ENCODE measurements around the gene PIP5K1C. TPM values are rescaled to one million over a fixed set of nuclear protein-coding genes. Genes with fewer than 3 reads are reported as not detected.
A peak's percentile ranks its signal among the peaks of the same experiment; 100 is the strongest.

The PIP5K1C gene
- total and polyA plus RNA-seq, 9 donors, result 8.4 to 30.0 (median 23.9) TPM

- Histone ChIP-seq H3K27me3 (ENCODE audit: control insufficient read depth, insufficient read depth, low read length) (peaks cover 64% of the 10 kb centered on the region), H3K36me3 (ENCODE audit: control insufficient read depth, insufficient read depth, low read length) (no peaks in the 10 kb centered on the region), H3K9me3 (replicated peaks; ENCODE audit: control insufficient read depth, low read depth, low read length) (no peaks in the 10 kb centered on the region), H3K4me1 (ENCODE audit: control insufficient read depth, insufficient read depth, low read length) (peaks cover 4% of the 10 kb centered on the region), H3K27ac (ENCODE audit: low read length) (no peak overlapping the region), H3K4me3 (ENCODE audit: low read length) (no peak overlapping the region)
- DNase-seq, result no peak
- WGBS (ENCODE audit: insufficient coverage), result under 1% methylated on average over 12 of the region's 26 CpGs
These were observed 21.7 kb upstream of the PIP5K1C start for GRCh38 chr19:3721887-3722442.

- no peak overlapping the region for H3K4me3 ChIP-seq (ENCODE audit: low read length)
- no peak overlapping the region for H3K27ac ChIP-seq (ENCODE audit: low read length)
- DNase-seq, result peak; percentile 84
- peaks cover 64% of the 10 kb centered on the region for H3K27me3 ChIP-seq (ENCODE audit: control insufficient read depth, insufficient read depth, low read length)
- H3K36me3 ChIP-seq (ENCODE audit: control insufficient read depth, insufficient read depth, low read length), result no peaks in the 10 kb centered on the region
- 16% methylated on average over 30 of the region's 46 CpGs for WGBS (ENCODE audit: insufficient coverage)
- no peaks in the 10 kb centered on the region for H3K9me3 ChIP-seq (replicated peaks; ENCODE audit: control insufficient read depth, low read depth, low read length)
- peaks cover 4% of the 10 kb centered on the region for H3K4me1 ChIP-seq (ENCODE audit: control insufficient read depth, insufficient read depth, low read length)
These were observed 21.0 kb upstream of the PIP5K1C start for GRCh38 chr19:3721131-3721886.

DNA sequence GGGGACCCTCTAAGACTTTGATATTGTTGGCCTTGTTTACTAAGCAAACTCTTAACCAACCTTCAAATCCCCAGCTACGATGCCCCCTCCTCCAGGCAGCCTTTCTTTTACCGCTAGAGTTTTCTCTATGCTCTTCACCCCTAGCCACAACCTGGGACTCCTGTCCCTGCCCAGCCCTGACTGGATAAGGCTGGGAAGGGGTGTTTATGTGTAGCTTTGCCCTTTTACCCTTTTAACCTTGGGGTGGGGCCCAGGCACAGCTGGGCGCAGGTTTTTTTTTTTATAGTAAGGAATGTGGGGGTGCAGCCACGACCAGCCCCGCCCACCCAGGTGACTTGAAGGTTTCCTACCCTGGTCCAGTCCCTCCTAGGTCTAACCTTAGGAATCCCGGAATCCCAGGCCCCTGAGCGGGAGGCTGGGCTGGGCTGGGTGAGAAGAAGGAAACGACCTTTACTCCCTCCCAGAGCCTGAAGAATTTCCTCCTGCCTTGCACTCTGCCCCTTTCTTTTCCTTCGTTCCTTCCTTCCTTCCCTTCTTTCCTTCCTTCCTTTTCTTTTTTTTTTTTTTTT, 20.2 kb upstream of the PIP5K1C start:
- no peak for DNase-seq
- no peak overlapping the region for H3K27ac ChIP-seq (ENCODE audit: low read length)
- H3K4me1 ChIP-seq (ENCODE audit: control insufficient read depth, insufficient read depth, low read length), result peaks cover 4% of the 10 kb centered on the region
- 30% methylated on average over 1 of the region's 9 CpGs for WGBS (ENCODE audit: insufficient coverage)
- H3K36me3 ChIP-seq (ENCODE audit: control insufficient read depth, insufficient read depth, low read length), result no peaks in the 10 kb centered on the region
- peaks cover 58% of the 10 kb centered on the region for H3K27me3 ChIP-seq (ENCODE audit: control insufficient read depth, insufficient read depth, low read length)
- H3K4me3 ChIP-seq (ENCODE audit: low read length), result no peak overlapping the region
- no peaks in the 10 kb centered on the region for H3K9me3 ChIP-seq (replicated peaks; ENCODE audit: control insufficient read depth, low read depth, low read length)

DNA sequence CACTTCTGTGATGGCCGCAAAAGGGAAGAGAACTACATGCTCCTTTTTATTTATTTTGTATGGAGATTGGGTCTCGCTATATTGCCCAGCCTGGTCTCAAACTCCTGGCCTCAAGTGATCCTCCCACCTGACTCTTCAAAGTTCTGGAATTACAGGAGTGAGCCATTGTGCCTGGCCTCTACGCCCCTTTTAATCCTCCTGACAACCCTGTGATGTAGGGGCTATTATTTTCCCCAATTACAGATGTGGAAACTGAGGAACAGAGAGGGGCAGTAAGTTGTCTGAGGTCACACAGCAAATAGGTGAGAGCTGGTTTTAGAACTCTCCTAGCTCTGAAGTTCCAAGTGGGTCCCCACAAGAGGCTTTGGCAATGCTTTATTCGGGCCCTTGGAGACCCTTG, 19.6 kb upstream of the PIP5K1C start:
- WGBS (ENCODE audit: insufficient coverage), result 100% methylated on average over 1 of the region's 4 CpGs
- H3K27me3 ChIP-seq (ENCODE audit: control insufficient read depth, insufficient read depth, low read length), result peaks cover 54% of the 10 kb centered on the region

GRCh38 chr19:3716147-3716668, 15.9 kb upstream of the PIP5K1C start:
- no peak overlapping the region for H3K27ac ChIP-seq (ENCODE audit: low read length)
- no peak overlapping the region for H3K4me3 ChIP-seq (ENCODE audit: low read length)
- no peaks in the 10 kb centered on the region for H3K9me3 ChIP-seq (replicated peaks; ENCODE audit: control insufficient read depth, low read depth, low read length)
- H3K4me1 ChIP-seq (ENCODE audit: control insufficient read depth, insufficient read depth, low read length), result no peaks in the 10 kb centered on the region
- WGBS (ENCODE audit: insufficient coverage), result 82% methylated on average over 13 of the region's 16 CpGs
- H3K27me3 ChIP-seq (ENCODE audit: control insufficient read depth, insufficient read depth, low read length), result peaks cover 23% of the 10 kb centered on the region
- DNase-seq, result no peak
- no peaks in the 10 kb centered on the region for H3K36me3 ChIP-seq (ENCODE audit: control insufficient read depth, insufficient read depth, low read length)

More for the DNA sequence above, 19.6 kb upstream of the PIP5K1C start:
- no peak for DNase-seq
- no peaks in the 10 kb centered on the region for H3K36me3 ChIP-seq (ENCODE audit: control insufficient read depth, insufficient read depth, low read length)
- no peak overlapping the region for H3K4me3 ChIP-seq (ENCODE audit: low read length)
- H3K9me3 ChIP-seq (replicated peaks; ENCODE audit: control insufficient read depth, low read depth, low read length), result no peaks in the 10 kb centered on the region
- H3K4me1 ChIP-seq (ENCODE audit: control insufficient read depth, insufficient read depth, low read length), result peaks cover 4% of the 10 kb centered on the region
- H3K27ac ChIP-seq (ENCODE audit: low read length), result no peak overlapping the region

DNA sequence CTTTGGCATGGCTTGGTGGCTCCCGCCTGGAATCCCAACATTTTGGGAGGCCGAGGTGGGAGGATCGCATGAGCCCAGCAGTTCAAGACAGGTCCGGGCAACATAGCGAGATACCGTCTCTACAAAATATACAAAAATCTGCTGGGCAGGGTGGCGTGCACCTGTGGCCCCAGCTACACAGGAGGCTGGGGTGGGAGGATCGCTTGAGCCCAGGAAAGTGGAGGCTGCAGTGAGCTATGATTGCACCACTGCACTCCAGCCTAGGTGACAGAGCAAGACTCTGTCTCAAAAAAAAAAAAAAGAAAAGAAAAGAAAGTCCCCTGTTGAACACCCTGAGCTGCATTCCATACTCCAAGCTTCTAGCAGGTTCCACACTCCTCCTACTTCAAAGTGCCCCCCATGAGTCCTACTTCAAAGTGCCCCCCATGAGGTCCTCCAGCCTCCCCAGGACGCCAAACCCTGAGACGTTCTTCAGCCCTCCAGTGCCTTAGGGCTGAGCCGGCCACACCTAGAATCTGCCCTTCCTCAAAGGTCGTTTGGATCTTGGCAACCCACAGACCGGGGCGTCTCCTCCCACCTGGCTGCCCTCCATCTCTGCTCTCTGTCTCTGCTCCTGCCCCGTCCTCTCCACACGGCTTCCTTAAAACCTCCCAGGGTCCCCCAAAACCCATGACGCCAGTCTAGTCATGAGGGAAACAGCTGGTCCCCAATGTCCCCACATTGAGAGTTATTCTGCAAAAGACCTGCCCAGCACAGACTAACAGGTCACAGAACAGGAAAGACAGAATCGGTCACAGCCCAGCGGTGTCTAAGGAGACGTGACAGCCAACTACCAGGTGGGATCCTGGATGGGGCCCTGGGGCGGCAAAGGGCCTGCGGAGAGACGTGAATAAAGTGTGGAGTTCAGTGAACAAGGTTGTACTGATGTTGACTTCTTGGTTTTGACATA, 12.7 kb upstream of the PIP5K1C start:
- H3K27me3 ChIP-seq (ENCODE audit: control insufficient read depth, insufficient read depth, low read length), result peaks cover 17% of the 10 kb centered on the region
- peaks cover 6% of the 10 kb centered on the region for H3K4me1 ChIP-seq (ENCODE audit: control insufficient read depth, insufficient read depth, low read length)
- DNase-seq, result no peak
- H3K4me3 ChIP-seq (ENCODE audit: low read length), result no peak overlapping the region
- H3K36me3 ChIP-seq (ENCODE audit: control insufficient read depth, insufficient read depth, low read length), result no peaks in the 10 kb centered on the region
- H3K27ac ChIP-seq (ENCODE audit: low read length), result no peak overlapping the region
- H3K9me3 ChIP-seq (replicated peaks; ENCODE audit: control insufficient read depth, low read depth, low read length), result no peaks in the 10 kb centered on the region
- 16% methylated on average over 14 of the region's 23 CpGs for WGBS (ENCODE audit: insufficient coverage)

- peaks cover 20% of the 10 kb centered on the region for H3K27me3 ChIP-seq (ENCODE audit: control insufficient read depth, insufficient read depth, low read length)
- no peak overlapping the region for H3K4me3 ChIP-seq (ENCODE audit: low read length)
- DNase-seq, result peak; percentile 64
- no peak overlapping the region for H3K27ac ChIP-seq (ENCODE audit: low read length)
- H3K9me3 ChIP-seq (replicated peaks; ENCODE audit: control insufficient read depth, low read depth, low read length), result no peaks in the 10 kb centered on the region
- H3K4me1 ChIP-seq (ENCODE audit: control insufficient read depth, insufficient read depth, low read length), result peaks cover 7% of the 10 kb centered on the region
- 42% methylated on average over 20 of the region's 20 CpGs for WGBS (ENCODE audit: insufficient coverage)
- no peaks in the 10 kb centered on the region for H3K36me3 ChIP-seq (ENCODE audit: control insufficient read depth, insufficient read depth, low read length)
These were observed 10.1 kb upstream of the PIP5K1C start for GRCh38 chr19:3710265-3710812.

GRCh38 chr19:3708207-3708931, 8.1 kb upstream of the PIP5K1C start, which contains the start of gene TJP3:
Gene TJP3, plus strand, starts transcription at chr19:3708384. Its CDS starts 20,049 bp downstream, at chr19:3728433.
- Histone ChIP-seq H3K27ac (ENCODE audit: low read length) (no peak within 1 kb of the TSS), H3K27me3 (ENCODE audit: control insufficient read depth, insufficient read depth, low read length) (peaks cover 20% of the 10 kb centered on the region), H3K9me3 (replicated peaks; ENCODE audit: control insufficient read depth, low read depth, low read length) (no peaks in the 10 kb centered on the region), H3K4me1 (ENCODE audit: control insufficient read depth, insufficient read depth, low read length) (peaks cover 7% of the 10 kb centered on the region), H3K4me3 (ENCODE audit: low read length) (no peak within 1 kb of the TSS), H3K36me3 (ENCODE audit: control insufficient read depth, insufficient read depth, low read length) (no peaks in the 10 kb centered on the region)
- DNase-seq, result no peak
- 15% methylated on average over 20 of the region's 24 CpGs for WGBS (ENCODE audit: insufficient coverage)

DNA sequence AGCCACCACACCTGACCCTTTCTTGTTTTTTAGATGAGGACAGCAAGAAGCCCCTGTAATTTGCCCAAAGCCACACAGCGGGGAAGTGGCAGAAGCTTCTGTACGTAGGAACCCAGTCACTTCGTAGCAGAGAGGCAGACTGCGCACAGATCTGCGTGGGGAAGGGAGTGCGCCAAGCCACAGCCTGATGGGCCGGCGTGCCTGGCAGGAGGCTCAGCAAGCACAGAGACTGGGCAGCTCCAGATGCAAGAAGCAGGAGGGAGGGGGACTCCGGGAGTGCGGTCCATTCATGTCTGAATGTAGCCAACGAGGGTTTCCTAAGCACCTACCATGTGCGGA, 7.6 kb upstream of the PIP5K1C start:
- H3K9me3 ChIP-seq (replicated peaks; ENCODE audit: control insufficient read depth, low read depth, low read length), result no peaks in the 10 kb centered on the region
- peaks cover 18% of the 10 kb centered on the region for H3K27me3 ChIP-seq (ENCODE audit: control insufficient read depth, insufficient read depth, low read length)
- 70% methylated on average over 12 of the region's 12 CpGs for WGBS (ENCODE audit: insufficient coverage)
- no peak overlapping the region for H3K4me3 ChIP-seq (ENCODE audit: low read length)
- peaks cover 7% of the 10 kb centered on the region for H3K4me1 ChIP-seq (ENCODE audit: control insufficient read depth, insufficient read depth, low read length)
- no peaks in the 10 kb centered on the region for H3K36me3 ChIP-seq (ENCODE audit: control insufficient read depth, insufficient read depth, low read length)
- no peak for DNase-seq
- H3K27ac ChIP-seq (ENCODE audit: low read length), result no peak overlapping the region
